Trophoblast cell (in vitro differentiated cells and primary cell): ENCODE data around the gene BCL2L12.

Experiments
- DNase-seq, 2 donors: peaks; one replicate each; pipeline ENCODE4 v3.0.0-alpha.2; 2016
- H2AFZ ChIP-seq: 2 replicates; pipeline ENCODE4 v1.6.1; 2013; ENCODE audit warnings: low read length, moderate library complexity, mild to moderate bottlenecking; ENCODE audit not compliant: insufficient read depth, poor library complexity
- H2AK5ac ChIP-seq: 2 replicates; pipeline ENCODE4 v1.6.1; 2013; ENCODE audit warnings: mild to moderate bottlenecking, low read length
- H2BK120ac ChIP-seq: 2 replicates; pipeline ENCODE4 v1.6.1; 2013; ENCODE audit warnings: low read length, mild to moderate bottlenecking, moderate library complexity; ENCODE audit not compliant: insufficient read depth, poor library complexity
- H2BK12ac ChIP-seq: 2 replicates; pipeline ENCODE4 v1.6.1; 2013; ENCODE audit warnings: mild to moderate bottlenecking, low read length, moderate library complexity
- H2BK5ac ChIP-seq: 2 replicates; pipeline ENCODE4 v1.6.1; 2013; ENCODE audit warnings: low read length, low read depth, moderate library complexity, mild to moderate bottlenecking; ENCODE audit not compliant: poor library complexity
- H3K14ac ChIP-seq: 2 replicates; pipeline ENCODE4 v1.6.1; 2013; ENCODE audit warnings: mild to moderate bottlenecking, low read length
- H3K18ac ChIP-seq: 2 replicates; pipeline ENCODE4 v1.6.1; 2013; ENCODE audit warnings: mild to moderate bottlenecking, low read length
- H3K23ac ChIP-seq: 2 replicates; pipeline ENCODE4 v1.6.1; 2013; ENCODE audit warnings: low read length
- H3K27ac ChIP-seq: 2 replicates; pipeline ENCODE4 v1.5.1; 2013; ENCODE audit warnings: low read depth, mild to moderate bottlenecking, inconsistent platforms, low read length, moderate library complexity
- H3K27me3 ChIP-seq: 2 replicates; pipeline ENCODE4 v1.6.1; 2013; ENCODE audit warnings: inconsistent platforms, mild to moderate bottlenecking, low read length, moderate library complexity; ENCODE audit not compliant: insufficient read depth
- H3K36me3 ChIP-seq, 2 experiments: 1 replicate in 1 of 2; 2 replicates in 1 of 2; pipeline ENCODE4 v1.6.1; 2013; ENCODE audit warnings: low read length in 2 of 2, mild to moderate bottlenecking in 2 of 2, moderate library complexity in 1 of 2; ENCODE audit not compliant: insufficient read depth in 2 of 2, control insufficient read depth in 1 of 2
- H3K4ac ChIP-seq: 2 replicates; pipeline ENCODE4 v1.6.1; 2013; ENCODE audit warnings: low read depth, mild to moderate bottlenecking, low read length, moderate library complexity
- H3K4me1 ChIP-seq, 2 experiments: 1 replicate in 1 of 2; 2 replicates in 1 of 2; pipeline ENCODE4 v1.6.1; 2013; ENCODE audit warnings: low read length in 2 of 2, mild to moderate bottlenecking in 2 of 2, moderate library complexity in 1 of 2; ENCODE audit not compliant: insufficient read depth in 2 of 2, control insufficient read depth in 1 of 2
- H3K4me2 ChIP-seq: 2 replicates; pipeline ENCODE4 v1.6.1; 2013; ENCODE audit warnings: inconsistent platforms, mild to moderate bottlenecking, low read length, moderate library complexity
- H3K4me3 ChIP-seq: 2 replicates; pipeline ENCODE4 v1.5.1; 2013; ENCODE audit warnings: mild to moderate bottlenecking, low read depth, low read length, inconsistent platforms
- H3K79me1 ChIP-seq: one replicate; pipeline ENCODE4 v1.6.1; 2013; ENCODE audit warnings: low read length
- H3K79me2 ChIP-seq: 2 replicates; pipeline ENCODE4 v1.6.1; 2013; ENCODE audit warnings: low read length, mild to moderate bottlenecking; ENCODE audit not compliant: control insufficient read depth, insufficient read depth, poor library complexity
- H3K9ac ChIP-seq: 2 replicates; pipeline ENCODE4 v1.6.1; 2013; ENCODE audit warnings: mild to moderate bottlenecking, low read length
- H3K9me3 ChIP-seq: 2 replicates; pipeline ENCODE4 v1.6.1; 2013; ENCODE audit warnings: low read depth, mild to moderate bottlenecking, control low read depth, inconsistent platforms, low read length; ENCODE audit not compliant: insufficient read depth
- H4K12ac ChIP-seq: 2 replicates; pipeline ENCODE4 v1.6.1; 2013; ENCODE audit warnings: low read depth, mild to moderate bottlenecking, low read length, moderate library complexity
- H4K8ac ChIP-seq: 2 replicates; pipeline ENCODE4 v1.6.1; 2013; ENCODE audit warnings: low read depth, mild to moderate bottlenecking, low read length, moderate library complexity
- H4K91ac ChIP-seq: one replicate; pipeline ENCODE4 v1.6.1; 2013; ENCODE audit warnings: low read depth, mild to moderate bottlenecking, low read length, moderate library complexity
- WGBS: extraction: QIAGEN DNeasy Blood & Tissue Kit; methylation state at CpG from one replicate; pipeline ENCODE4 v1.1.7; 2013; ENCODE audit warnings: missing lambda C conversion rate; ENCODE audit not compliant: insufficient read length, insufficient coverage; ENCODE audit errors: extremely low coverage; 5-methylcytosine and 5-hydroxymethylcytosine counted together

BCL2L12 gene

GRCh38 chr19:49640113-49640898, 25.4 kb upstream of the BCL2L12 start, which contains the start of gene RRAS:
RRAS (minus strand) TSS chr19:49640143; CDS start chr19:49640098, 45 bp downstream.
- Histone ChIP-seq H4K12ac (peak within 1 kb of the TSS; percentile 92), H3K23ac (no peak within 1 kb of the TSS), H3K79me2 (peaks cover 18% of the 10 kb centered on the region), H4K91ac (peak within 1 kb of the TSS; percentile 99), H3K4me2 (peak within 1 kb of the TSS; percentile 85), H3K14ac (peak within 1 kb of the TSS; percentile 78), H2BK12ac (peak within 1 kb of the TSS; percentile 86), H3K4ac (peak within 1 kb of the TSS; percentile 61), H2BK120ac (peak within 1 kb of the TSS; percentile 98), H2AK5ac (peak within 1 kb of the TSS; percentile 87), H3K27ac (peak within 1 kb of the TSS; percentile 100), H4K8ac (peak within 1 kb of the TSS; percentile 77), H3K9me3 (no peaks in the 10 kb centered on the region), H2AFZ (peak within 1 kb of the TSS; percentile 30), H3K79me1 (peaks cover 24% of the 10 kb centered on the region), H3K4me1 (peaks cover 11 to 30% of the 10 kb centered on the region in 2 experiments), H3K27me3 (no peaks in the 10 kb centered on the region), H3K36me3 (peaks cover 9 to 14% of the 10 kb centered on the region in 2 experiments), H3K9ac (peak within 1 kb of the TSS; percentile 74), H3K4me3 (peak within 1 kb of the TSS; percentile 73), H3K18ac (peak within 1 kb of the TSS; percentile 74), H2BK5ac (peak within 1 kb of the TSS; percentile 98)
- DNase-seq, result peak; percentile 100
- WGBS, result no CpG with 5 or more reads among the region's 51 CpGs

DNA sequence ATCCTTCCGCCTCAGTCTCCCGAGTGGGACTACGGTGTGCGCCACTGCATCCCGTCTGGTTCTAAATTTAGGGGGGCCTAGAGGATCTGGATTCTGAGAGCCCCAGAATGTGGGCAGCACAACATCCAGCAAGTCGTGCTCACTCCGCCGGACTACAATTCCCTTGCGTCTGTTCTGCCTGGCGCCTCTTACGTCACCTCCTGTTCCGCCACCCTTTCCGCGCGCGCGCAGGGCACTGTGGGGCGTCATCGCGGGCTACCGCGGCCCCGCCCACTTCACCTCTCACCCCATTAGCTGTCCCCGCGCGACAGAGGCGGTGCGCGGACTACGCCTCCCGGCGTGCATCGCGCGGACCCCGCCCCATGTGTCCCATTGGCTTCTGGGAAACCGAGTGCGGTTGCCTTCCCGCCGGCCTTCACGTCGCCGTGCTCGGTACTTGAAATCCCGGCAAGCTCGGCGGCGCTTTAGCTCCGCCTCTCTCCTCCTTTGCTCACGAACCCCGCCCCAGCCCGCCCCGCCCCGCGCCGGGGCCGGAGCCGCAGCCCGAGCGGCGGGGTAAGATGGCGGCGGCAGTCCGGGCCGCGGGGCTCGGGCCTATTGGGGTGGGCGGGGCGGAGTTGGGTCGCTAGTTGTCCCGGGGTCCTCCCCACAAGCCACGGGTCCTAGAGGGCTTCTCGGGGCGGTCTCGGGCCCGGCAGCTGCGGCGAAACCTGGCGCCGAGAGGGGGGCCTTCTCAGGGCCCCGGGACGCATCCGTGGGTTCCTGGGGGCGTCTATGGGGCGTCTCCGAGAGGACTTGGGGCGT, 23.8 kb upstream of the BCL2L12 start, which contains the start of gene SCAF1:
SCAF1 (plus strand) TSS at position 522 of the 804 bp plus-strand sequence. CDS start 2,818 bp downstream, outside the sequence.
- H3K9ac ChIP-seq, result peak within 1 kb of the TSS; percentile 97
- H3K4me1 ChIP-seq, result peaks cover 10 to 30% of the 10 kb centered on the region in 2 experiments
- peak within 1 kb of the TSS; percentile 21 for H2AFZ ChIP-seq
- peak; percentile 99 for DNase-seq
- peak within 1 kb of the TSS; percentile 98 for H2BK5ac ChIP-seq
- H2AK5ac ChIP-seq, result peak within 1 kb of the TSS; percentile 97
- H4K8ac ChIP-seq, result peak within 1 kb of the TSS; percentile 93
- H4K12ac ChIP-seq, result peak within 1 kb of the TSS; percentile 92
- H2BK12ac ChIP-seq, result peak within 1 kb of the TSS; percentile 86
- peak within 1 kb of the TSS; percentile 89 for H3K4me3 ChIP-seq
- peak within 1 kb of the TSS; percentile 96 for H3K4ac ChIP-seq
- peak within 1 kb of the TSS; percentile 98 for H2BK120ac ChIP-seq
- H3K27ac ChIP-seq, result peak within 1 kb of the TSS; percentile 100
- no peak within 1 kb of the TSS for H3K23ac ChIP-seq
- H3K36me3 ChIP-seq, result peaks cover 25% of the 10 kb centered on the region in 2 experiments
- peaks cover 18% of the 10 kb centered on the region for H3K79me2 ChIP-seq
- H3K18ac ChIP-seq, result peak within 1 kb of the TSS; percentile 74
- peak within 1 kb of the TSS; percentile 85 for H3K4me2 ChIP-seq
- H3K14ac ChIP-seq, result peak within 1 kb of the TSS; percentile 97
- H3K27me3 ChIP-seq, result no peaks in the 10 kb centered on the region
- peaks cover 23% of the 10 kb centered on the region for H3K79me1 ChIP-seq
- no CpG with 5 or more reads among the region's 87 CpGs for WGBS
- peak within 1 kb of the TSS; percentile 99 for H4K91ac ChIP-seq
- H3K9me3 ChIP-seq, result no peaks in the 10 kb centered on the region

DNA sequence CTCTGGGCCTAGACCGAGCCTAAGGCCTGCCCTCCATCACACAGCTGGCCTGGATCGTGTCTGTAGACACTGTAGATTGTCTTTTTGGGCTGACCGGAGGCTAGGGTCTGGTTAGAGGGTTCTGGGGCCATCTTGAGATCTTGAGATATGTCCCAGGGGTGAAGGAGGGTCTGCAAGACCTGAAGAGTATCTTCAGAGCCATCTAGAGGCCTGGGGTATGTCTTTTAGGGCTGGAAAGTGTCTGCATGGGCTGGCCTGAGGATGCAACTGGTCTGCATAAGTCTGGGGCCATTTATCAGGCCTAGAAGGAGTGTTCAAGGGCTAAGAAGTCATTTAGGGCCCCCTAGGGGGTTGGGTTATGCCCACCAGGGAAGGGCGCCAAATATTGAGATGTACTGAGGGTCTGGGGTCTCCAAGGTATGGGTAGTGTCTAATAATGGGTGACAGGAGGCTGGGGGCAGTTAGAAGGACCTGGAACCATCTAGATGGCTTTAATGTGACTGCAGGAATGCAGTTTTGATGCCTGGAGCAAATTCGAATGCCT, 23.2 kb upstream of the BCL2L12 start:
- H3K36me3 ChIP-seq, result peaks cover 31 to 32% of the 10 kb centered on the region in 2 experiments
- H3K27me3 ChIP-seq, result no peaks in the 10 kb centered on the region
- H3K79me2 ChIP-seq, result peaks cover 18% of the 10 kb centered on the region
- H3K4ac ChIP-seq, result peak overlapping the region; percentile 96
- peak overlapping the region; percentile 97 for H3K9ac ChIP-seq
- DNase-seq, result peak in 1 of 2 donors; percentile 44
- H2BK12ac ChIP-seq, result no peak overlapping the region
- peak overlapping the region; percentile 67 for H3K18ac ChIP-seq
- WGBS, result no CpG with 5 or more reads among the region's 5 CpGs
- peak overlapping the region; percentile 96 for H3K27ac ChIP-seq
- H2BK120ac ChIP-seq, result peak overlapping the region; percentile 92
- H4K12ac ChIP-seq, result peak overlapping the region; percentile 78
- no peaks in the 10 kb centered on the region for H3K9me3 ChIP-seq
- H3K4me2 ChIP-seq, result peak overlapping the region; percentile 85
- peak overlapping the region; percentile 88 for H2BK5ac ChIP-seq
- no peak overlapping the region for H3K23ac ChIP-seq
- peaks cover 10 to 30% of the 10 kb centered on the region in 2 experiments for H3K4me1 ChIP-seq
- peak overlapping the region; percentile 97 for H2AK5ac ChIP-seq
- H3K4me3 ChIP-seq, result peak overlapping the region; percentile 89
- H3K14ac ChIP-seq, result peak overlapping the region; percentile 97
- H4K8ac ChIP-seq, result peak overlapping the region; percentile 93
- peaks cover 23% of the 10 kb centered on the region for H3K79me1 ChIP-seq
- H2AFZ ChIP-seq, result peak overlapping the region; percentile 21
- H4K91ac ChIP-seq, result peak overlapping the region; percentile 93

- H4K91ac ChIP-seq, result no peak overlapping the region
- H3K4me2 ChIP-seq, result peak overlapping the region; percentile 25
- H2BK120ac ChIP-seq, result no peak overlapping the region
- no peaks in the 10 kb centered on the region for H3K9me3 ChIP-seq
- H3K4me3 ChIP-seq, result no peak overlapping the region
- peaks cover 6 to 22% of the 10 kb centered on the region in 2 experiments for H3K4me1 ChIP-seq
- no peak overlapping the region for H3K14ac ChIP-seq
- peaks cover 32 to 35% of the 10 kb centered on the region in 2 experiments for H3K36me3 ChIP-seq
- DNase-seq, result no peak
- WGBS, result no CpG with 5 or more reads among the region's 2 CpGs
- no peak overlapping the region for H2BK12ac ChIP-seq
- no peak overlapping the region for H4K8ac ChIP-seq
- H2AK5ac ChIP-seq, result no peak overlapping the region
- H3K79me1 ChIP-seq, result peaks cover 23% of the 10 kb centered on the region
- no peak overlapping the region for H2BK5ac ChIP-seq
- H3K9ac ChIP-seq, result peak overlapping the region; percentile 54
- H3K18ac ChIP-seq, result no peak overlapping the region
- H3K23ac ChIP-seq, result no peak overlapping the region
- peaks cover 18% of the 10 kb centered on the region for H3K79me2 ChIP-seq
- H4K12ac ChIP-seq, result no peak overlapping the region
- no peaks in the 10 kb centered on the region for H3K27me3 ChIP-seq
- no peak overlapping the region for H3K27ac ChIP-seq
- peak overlapping the region; percentile 93 for H3K4ac ChIP-seq
- H2AFZ ChIP-seq, result no peak overlapping the region
These were observed 22.3 kb upstream of the BCL2L12 start for GRCh38 chr19:49643466-49643865.
